ENCODE results near the gene ARHGAP26.

DNA sequence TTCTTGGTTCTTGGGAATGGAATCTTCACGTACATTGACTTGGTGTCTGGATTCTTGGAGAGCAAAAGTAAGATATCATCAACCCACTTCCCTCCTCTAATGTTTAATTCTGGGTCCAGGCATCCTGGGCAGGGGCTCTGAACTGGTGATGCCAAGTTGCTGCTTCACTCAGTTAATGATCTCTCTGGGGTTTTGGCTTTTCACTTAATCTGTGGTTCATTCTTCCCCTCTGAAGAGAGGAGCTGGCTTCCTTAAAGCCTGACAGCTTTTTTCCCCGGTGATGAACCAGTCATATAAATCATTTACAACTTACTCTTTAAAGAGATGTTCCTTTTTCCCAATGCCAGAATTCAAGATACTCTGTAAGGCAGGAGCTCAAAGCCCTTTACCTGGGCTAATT, 65.9 kb downstream of the ARHGAP26 start:
- TF ChIP-seq YY1 (IDR thresholded peaks at IDR 0.05; ENCODE audit: insufficient read depth, insufficient read length) (no peak), ZNF274 (IDR thresholded peaks at IDR 0.05; ENCODE audit: low read depth, low read length) (no peak), SUZ12 (IDR thresholded peaks at IDR 0.05; ENCODE audit: extremely low read depth, insufficient read depth, insufficient read length) (no peak)

Measured in NT2/D1 (cell line).